Adrenal gland (tissue), 5 donors: ENCODE data around the gene PPY.

ENCODE experiments used
- CTCF ChIP-seq, 6 experiments: fragments of 450-650 bp in 4 of 6; fragments of 200-600 bp in 2 of 6; sonication (generic) in 1 of 6; IDR thresholded peaks; 1 replicate in 5 of 6; 2 replicates in 1 of 6; pipeline versions ENCODE4 v1.5.1 to v1.8.0; 2016 to 2021; ENCODE audit warnings: antibody characterized with exemption in 6 of 6, mild to moderate bottlenecking in 2 of 6, moderate library complexity in 1 of 6
- POLR2A ChIP-seq, 2 donors: fragments of 450-650 bp; IDR thresholded peaks; one replicate each; pipeline ENCODE4 v1.6.1; 2017; ENCODE audit warnings: antibody characterized with exemption in 2 of 2, mild to moderate bottlenecking in 2 of 2, moderate library complexity in 1 of 2
- donor health status: DM: no; HTN: no; CAD: no.

GRCh38 chr17:43952351-43952723 lies 10.1 kb upstream of the PPY start:
- TF ChIP-seq CTCF (IDR thresholded peaks at IDR 0.05), result no peak
- TF ChIP-seq POLR2A (IDR thresholded peaks at IDR 0.05), result no peak
